HepG2 (cell line): Measurements from ENCODE around the gene AMER3. TPM values are rescaled to one million over a fixed set of nuclear protein-coding genes. Genes with fewer than 3 reads are reported as not detected.

ENCODE experiments used
- ATAC-seq: fragments of 200-7000 bp; cut with Tn5 transposase; 3 replicates; pipeline ENCODE4 v1.9.1; 2020; ENCODE audit warnings: mild to moderate bottlenecking, moderate library complexity
- BruUV-seq: library from RNA; stranded (reverse); fragments of 400-500 nt; replicated peaks from 2 replicates; lab custom pipeline; 2021; lab: Mats Ljungman, UMichigan
- CTCF ChIA-PET: fragments of 300-600 bp; formaldehyde crosslinking; extraction: SDS; loops from one replicate; lab custom pipeline; 2021; ENCODE audit warnings: low total read pairs, inconsistent platforms, low intra/inter-chr PET ratio; lab: Yijun Ruan, JAX
- POLR2A ChIA-PET: fragments of 350-600 bp; sonication (Branson Sonifier 250); formaldehyde crosslinking; loops from one replicate; lab custom pipeline; 2020; ENCODE audit warnings: antibody characterized with exemption, inconsistent platforms; lab: Yijun Ruan, JAX
- DNase-seq: peaks from one replicate; pipeline ENCODE4 v3.0.0-alpha.2; 2015; ENCODE audit warnings: low spot score
- FAIRE-seq: peaks from 3 replicates; lab custom pipeline; 2011; peaks lifted over from hg19 to GRCh38; lab: Jason Lieb, UNC
- H2AFZ ChIP-seq: one replicate; pipeline ENCODE4 v1.6.1; 2011; ENCODE audit warnings: low read length, inconsistent platforms
- H3K27ac ChIP-seq: fragments of 300-600 bp; 3 replicates; pipeline ENCODE4 v1.8.0; 2011; ENCODE audit warnings: mixed run types, mild to moderate bottlenecking, mixed read lengths, low read length, inconsistent platforms; ENCODE audit not compliant: insufficient read depth; ENCODE audit errors: extremely low read length
- H3K27me3 ChIP-seq, 2 experiments: fragments of 200-600 bp in 1 of 2; 2 replicates in 1 of 2; 3 replicates in 1 of 2; pipeline versions ENCODE4 v1.6.0 to v1.8.0; 2011; ENCODE audit warnings: low read length in 2 of 2, mild to moderate bottlenecking in 2 of 2, moderate library complexity in 2 of 2, inconsistent platforms in 1 of 2; ENCODE audit not compliant: insufficient read depth in 2 of 2, control insufficient read depth in 1 of 2
- H3K36me3 ChIP-seq, 2 experiments: fragments of 200-600 bp in 1 of 2; replicated peaks in 1 of 2; 2 replicates in 1 of 2; 3 replicates in 1 of 2; pipeline versions ENCODE4 v1.5.1 to v1.8.0; 2011; ENCODE audit warnings: low read length in 2 of 2, inconsistent platforms in 1 of 2; ENCODE audit not compliant: insufficient read depth in 2 of 2, control insufficient read depth in 1 of 2
- H3K4me1 ChIP-seq: 2 replicates; pipeline ENCODE4 v1.5.1; 2012; ENCODE audit warnings: low read length, inconsistent platforms; ENCODE audit not compliant: insufficient read depth
- H3K4me2 ChIP-seq: 2 replicates; pipeline ENCODE4 v1.6.0; 2011; ENCODE audit warnings: low read depth, low read length, inconsistent platforms
- H3K4me3 ChIP-seq, 3 experiments: fragments of 200-600 bp in 1 of 3; sonication (generic), shearing (Covaris generic) in 1 of 3; replicated peaks in 1 of 3; 2 replicates each; pipeline ENCODE4 v1.5.1; 2011 to 2016; ENCODE audit warnings: low read length in 3 of 3, inconsistent platforms in 2 of 3, low read depth in 2 of 3, mild to moderate bottlenecking in 2 of 3, control low read depth in 1 of 3, mixed read lengths in 1 of 3; ENCODE audit not compliant: insufficient read depth in 1 of 3
- H3K79me2 ChIP-seq: one replicate; pipeline ENCODE4 v1.6.1; 2011; ENCODE audit warnings: low read length, inconsistent platforms; ENCODE audit not compliant: insufficient read depth
- H3K9ac ChIP-seq: 2 replicates; pipeline ENCODE4 v1.6.0; 2011; ENCODE audit warnings: mild to moderate bottlenecking, low read depth, low read length, inconsistent platforms; ENCODE audit not compliant: insufficient read depth
- H3K9me3 ChIP-seq: 2 replicates; pipeline ENCODE4 v1.5.1; 2012; ENCODE audit warnings: mild to moderate bottlenecking, low read length
- H4K20me1 ChIP-seq: 2 replicates; pipeline ENCODE4 v1.6.0; 2011; ENCODE audit warnings: inconsistent platforms, mild to moderate bottlenecking, low read length, moderate library complexity; ENCODE audit not compliant: insufficient read depth
- ATF7 ChIP-seq, 2 experiments: fragments of 450-650 bp in 1 of 2; sonication (generic) in 1 of 2; formaldehyde crosslinking in 1 of 2; IDR thresholded peaks; 2 replicates each; pipeline versions ENCODE4 v1.4.0 to v1.6.1; 2016 to 2020; ENCODE audit warnings: antibody characterized with exemption in 1 of 2, mild to moderate bottlenecking in 1 of 2, missing genetic modification reagents in 1 of 2
- CREB1 ChIP-seq, 2 experiments: fragments of 450-650 bp in 1 of 2; IDR thresholded peaks; 2 replicates each; pipeline ENCODE4 v1.6.1; 2016 to 2017; ENCODE audit warnings: control low read depth in 1 of 2, mild to moderate bottlenecking in 1 of 2, missing compliant biosample characterization in 1 of 2, missing genetic modification characterization in 1 of 2
- HDAC2 ChIP-seq: sonication (generic); formaldehyde crosslinking; IDR thresholded peaks from 2 replicates; pipeline ENCODE4 v1.4.0; 2020; ENCODE audit warnings: missing genetic modification reagents
- KDM2A ChIP-seq: sonication (generic); formaldehyde crosslinking; IDR thresholded peaks from 2 replicates; pipeline ENCODE4 v1.4.0; 2020; ENCODE audit warnings: low read depth, missing genetic modification reagents, borderline replicate concordance
- NFE2L2 ChIP-seq: fragments of 150-350 bp; IDR thresholded peaks from 2 replicates; pipeline ENCODE4 v1.6.1; 2014; ENCODE audit warnings: low read length
- NFKB2 ChIP-seq: sonication (generic); formaldehyde crosslinking; IDR thresholded peaks from 2 replicates; pipeline ENCODE4 v1.4.0; 2020; ENCODE audit warnings: missing genetic modification reagents, borderline replicate concordance
- NR0B2 ChIP-seq: sonication (generic); formaldehyde crosslinking; IDR thresholded peaks from 2 replicates; pipeline ENCODE4 v1.4.0; 2020; ENCODE audit warnings: mild to moderate bottlenecking, missing genetic modification reagents
- YEATS4 ChIP-seq: sonication (generic); formaldehyde crosslinking; IDR thresholded peaks from 2 replicates; pipeline ENCODE4 v1.4.0; 2020; ENCODE audit warnings: missing genetic modification reagents, borderline replicate concordance
- ZNF414 ChIP-seq: sonication (generic); formaldehyde crosslinking; IDR thresholded peaks from 2 replicates; pipeline ENCODE4 v1.5.0; 2020; ENCODE audit warnings: missing genetic modification reagents
- WGBS: methylation state at CpG from one replicate; pipeline ENCODE4 v1.1.6; 2017; ENCODE audit warnings: low lambda C conversion rate; 5-methylcytosine and 5-hydroxymethylcytosine counted together
- in situ Hi-C: cut with HindIII; loops from 2 replicates; pipeline ENCODE4 v1.10.0; 2017; ENCODE audit warnings: low pct_unique_long_range_greater_than_20kb; ENCODE audit not compliant: extremely low pct_ligation_motif_present
- intact Hi-C: fragments of 100-400 bp; cut with micrococcal nuclease; formaldehyde crosslinking; loops from one replicate; pipeline ENCODE4 v1.10.0; 2022; ENCODE audit not compliant: unreplicated experiment
- polyA plus RNA-seq, 8 experiments: library from polyadenylated mRNA; depleted of rRNA in 3 of 8; stranded (reverse) in 7 of 8; unstranded in 1 of 8; fragments of >200 nt; fragmentation: Illumina TruSeq in 4 of 8; extraction: Trizol in 4 of 8; gene quantifications; 2 replicates each; pipeline versions ENCODE4 v1.2.1 to v1.2.3, GENCODE V29; 2011 to 2016; ENCODE audit warnings: low read depth in 4 of 8, missing spikeins in 1 of 8, mixed read lengths in 1 of 8; ENCODE audit not compliant: insufficient read depth in 1 of 8
- total RNA-seq, 5 experiments: library from RNA; depleted of rRNA; stranded (reverse); fragments of >200 nt; fragmentation: Illumina TruSeq; extraction: Trizol; gene quantifications; 2 replicates each; pipeline ENCODE4 v1.2.3, GENCODE V29; 2016; ENCODE audit warnings: low read depth in 1 of 5

The AMER3 gene
- total and polyA plus RNA-seq, 2 of the 13 experiments (the other 11 are each of a cell fraction or from before 2014, with no cell fraction given), result not detected

- no peak for TF ChIP-seq NR0B2 (CRISPR knock-in tag)
- TF ChIP-seq ATF7 (IDR thresholded peaks at IDR 0.05), result peak; percentile 89
- TF ChIP-seq ATF7 (CRISPR knock-in tag; IDR thresholded peaks at IDR 0.05), result no peak
- TF ChIP-seq CREB1 (IDR thresholded peaks at IDR 0.05), result peak; percentile 97
- TF ChIP-seq CREB1 (CRISPR knock-in tag; IDR thresholded peaks at IDR 0.05), result no peak
Observed at GRCh38 chr2:130724455-130724854, 30.9 kb upstream of the AMER3 start (continued).

- H2AFZ ChIP-seq, result no peak overlapping the region
- TF ChIP-seq ZNF414, result no peak
- TF ChIP-seq HDAC2, result no peak
- TF ChIP-seq KDM2A, result no peak
- TF ChIP-seq NFKB2 (CRISPR knock-in tag), result no peak
- TF ChIP-seq YEATS4 (CRISPR knock-in tag), result no peak
- TF ChIP-seq CREB1 (IDR thresholded peaks at IDR 0.05), result no peak
- no peak for TF ChIP-seq CREB1 (CRISPR knock-in tag; IDR thresholded peaks at IDR 0.05)
- no peak for TF ChIP-seq NFE2L2
- WGBS, result 74% methylated on average over 18 of the region's 20 CpGs
- no TSS peak for BruUV-seq
- intact Hi-C loops, result no loop called here
- ChIA-PET CTCF (no interaction called here), POLR2A (no interaction called here)
- no peaks in the 10 kb centered on the region for H3K36me3 ChIP-seq
- H3K27me3 ChIP-seq, result peaks cover 0 to 23% of the 10 kb centered on the region in 2 experiments; a peak in 2 of 5 replicates
- no peaks in the 10 kb centered on the region for H3K79me2 ChIP-seq
- H4K20me1 ChIP-seq, result no peaks in the 10 kb centered on the region
- FAIRE-seq, result no peak
- no peaks in the 10 kb centered on the region for H3K9me3 ChIP-seq
- in situ Hi-C loops, result no loop called here
- H3K9ac ChIP-seq, result no peak overlapping the region
- H3K4me3 ChIP-seq, result no peak overlapping the region
- no peak; the same call in 2 of the 3 replicates for ATAC-seq
- no peak for DNase-seq
- H3K4me1 ChIP-seq, result no peaks in the 10 kb centered on the region
- H3K4me2 ChIP-seq, result no peak overlapping the region
- no peak overlapping the region for H3K27ac ChIP-seq
Observed at GRCh38 chr2:130726614-130727180, 28.6 kb upstream of the AMER3 start.
